ENCODE data around the gene USP40.
"Not testable (repeated sequence)": the region's sequence is repeated elsewhere in the genome, so short reads cannot be mapped to it uniquely, and the experiment has no call there.

DNA sequence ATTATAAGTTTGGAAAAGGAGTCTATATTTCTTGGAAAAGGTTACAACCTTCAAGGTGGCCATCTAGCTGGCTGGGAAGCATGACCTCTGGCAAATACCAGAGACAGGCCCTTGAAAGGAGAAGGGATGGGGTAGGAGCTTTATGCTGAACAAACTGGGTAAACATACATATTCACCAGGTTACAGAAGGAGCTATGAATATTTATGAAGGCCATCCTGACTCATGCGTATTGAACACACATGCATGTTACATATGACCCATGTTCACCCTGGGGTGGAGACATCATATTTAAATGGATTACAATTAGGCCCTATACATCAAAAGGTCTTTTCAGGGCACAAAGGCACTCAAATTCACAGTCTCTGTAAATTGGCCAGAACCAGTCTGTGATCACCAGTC, 26.1 kb upstream of the USP40 start:
- TF ChIP-seq, protein P1, sequence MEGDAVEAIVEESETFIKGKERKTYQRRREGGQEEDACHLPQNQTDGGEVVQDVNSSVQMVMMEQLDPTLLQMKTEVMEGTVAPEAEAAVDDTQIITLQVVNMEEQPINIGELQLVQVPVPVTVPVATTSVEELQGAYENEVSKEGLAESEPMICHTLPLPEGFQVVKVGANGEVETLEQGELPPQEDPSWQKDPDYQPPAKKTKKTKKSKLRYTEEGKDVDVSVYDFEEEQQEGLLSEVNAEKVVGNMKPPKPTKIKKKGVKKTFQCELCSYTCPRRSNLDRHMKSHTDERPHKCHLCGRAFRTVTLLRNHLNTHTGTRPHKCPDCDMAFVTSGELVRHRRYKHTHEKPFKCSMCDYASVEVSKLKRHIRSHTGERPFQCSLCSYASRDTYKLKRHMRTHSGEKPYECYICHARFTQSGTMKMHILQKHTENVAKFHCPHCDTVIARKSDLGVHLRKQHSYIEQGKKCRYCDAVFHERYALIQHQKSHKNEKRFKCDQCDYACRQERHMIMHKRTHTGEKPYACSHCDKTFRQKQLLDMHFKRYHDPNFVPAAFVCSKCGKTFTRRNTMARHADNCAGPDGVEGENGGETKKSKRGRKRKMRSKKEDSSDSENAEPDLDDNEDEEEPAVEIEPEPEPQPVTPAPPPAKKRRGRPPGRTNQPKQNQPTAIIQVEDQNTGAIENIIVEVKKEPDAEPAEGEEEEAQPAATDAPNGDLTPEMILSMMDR (IDR thresholded peaks at IDR 0.05) = not testable (repeated sequence)
- not testable (repeated sequence) for TF ChIP-seq POLR2AphosphoS5 (IDR thresholded peaks at IDR 0.05)

Data from esophagus muscularis mucosa (tissue), 3 donors.